ENCODE measurements around the gene FLRT2. TPM values are rescaled to one million over a fixed set of nuclear protein-coding genes. Genes with fewer than 3 reads are reported as not detected.

FLRT2 gene
- total RNA-seq, 4 donors from 2014 or later: 2.2 to 7.1 (median 5.4) TPM

DNA sequence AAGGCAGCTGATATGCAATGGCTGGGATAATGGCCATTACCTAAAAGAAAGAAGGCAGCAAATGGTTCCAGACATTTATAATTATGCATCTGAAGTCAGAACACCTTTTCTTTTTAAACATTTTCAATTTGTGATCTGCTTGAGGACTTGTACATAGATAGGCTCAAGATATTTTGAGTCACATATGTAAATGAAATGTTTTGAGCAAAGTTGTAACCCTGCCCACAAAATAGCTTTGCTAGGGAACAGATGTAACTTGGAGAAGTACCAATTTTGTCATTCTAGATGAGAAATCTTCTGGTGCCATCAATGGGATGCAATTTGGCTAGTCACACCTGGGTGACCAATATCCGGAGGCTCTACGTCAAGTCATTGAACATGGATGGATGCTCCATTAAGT lies 123.1 kb downstream of the FLRT2 start:
- no peak overlapping the region for H3K27ac ChIP-seq
- in situ Hi-C loops (cut with MboI; ENCODE audit: low sequenced_read_pairs in 4 of 4): no loop called here
- no peaks in the 10 kb centered on the region for H3K9me3 ChIP-seq
- intact Hi-C loops (cut with DNase I; ENCODE audit: low total_unique reads): no loop called here
- no peaks in the 10 kb centered on the region for H3K36me3 ChIP-seq
- TF ChIP-seq POLR2A (IDR thresholded peaks at IDR 0.05): no peak
- TF ChIP-seq, protein P1, sequence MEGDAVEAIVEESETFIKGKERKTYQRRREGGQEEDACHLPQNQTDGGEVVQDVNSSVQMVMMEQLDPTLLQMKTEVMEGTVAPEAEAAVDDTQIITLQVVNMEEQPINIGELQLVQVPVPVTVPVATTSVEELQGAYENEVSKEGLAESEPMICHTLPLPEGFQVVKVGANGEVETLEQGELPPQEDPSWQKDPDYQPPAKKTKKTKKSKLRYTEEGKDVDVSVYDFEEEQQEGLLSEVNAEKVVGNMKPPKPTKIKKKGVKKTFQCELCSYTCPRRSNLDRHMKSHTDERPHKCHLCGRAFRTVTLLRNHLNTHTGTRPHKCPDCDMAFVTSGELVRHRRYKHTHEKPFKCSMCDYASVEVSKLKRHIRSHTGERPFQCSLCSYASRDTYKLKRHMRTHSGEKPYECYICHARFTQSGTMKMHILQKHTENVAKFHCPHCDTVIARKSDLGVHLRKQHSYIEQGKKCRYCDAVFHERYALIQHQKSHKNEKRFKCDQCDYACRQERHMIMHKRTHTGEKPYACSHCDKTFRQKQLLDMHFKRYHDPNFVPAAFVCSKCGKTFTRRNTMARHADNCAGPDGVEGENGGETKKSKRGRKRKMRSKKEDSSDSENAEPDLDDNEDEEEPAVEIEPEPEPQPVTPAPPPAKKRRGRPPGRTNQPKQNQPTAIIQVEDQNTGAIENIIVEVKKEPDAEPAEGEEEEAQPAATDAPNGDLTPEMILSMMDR (IDR thresholded peaks at IDR 0.05 in 4 of 5, conservative IDR thresholded peaks at IDR 0.05 in 1 of 5): no peak
- DNase-seq (no peak), ATAC-seq (no peak)
- no peaks in the 10 kb centered on the region for H3K27me3 ChIP-seq
- no peak overlapping the region for H3K4me3 ChIP-seq
- H3K4me1 ChIP-seq: no peaks in the 10 kb centered on the region

DNA sequence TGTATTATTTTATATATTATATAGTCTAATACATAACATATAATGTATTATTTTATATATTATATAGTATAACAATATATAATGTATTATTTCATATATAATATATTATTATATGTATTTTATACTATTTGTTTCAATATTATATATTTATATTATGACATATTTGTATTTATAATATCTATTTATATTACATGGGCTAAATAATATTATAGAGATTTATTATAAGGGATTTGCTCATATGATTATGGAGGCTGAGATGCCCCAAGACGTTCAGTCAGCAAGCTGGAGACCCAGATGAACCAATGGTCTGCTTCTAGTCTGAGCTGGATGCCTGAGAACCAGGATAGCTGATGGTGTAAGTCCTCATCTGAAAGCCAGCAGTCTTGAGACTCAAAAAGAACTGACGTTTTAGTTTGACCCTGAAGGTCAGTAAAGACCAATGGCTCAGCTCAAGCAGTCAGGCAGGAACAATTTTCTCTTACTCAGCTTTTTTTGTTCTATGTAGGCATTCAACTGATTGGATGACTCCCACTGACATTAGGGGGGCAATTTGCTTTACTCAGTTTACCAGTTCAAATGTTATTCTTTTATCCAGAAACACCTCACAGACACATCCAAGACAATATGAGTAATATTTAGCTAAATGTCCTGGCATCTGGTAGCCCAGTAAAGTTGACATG lies 130.4 kb downstream of the FLRT2 start:
- intact Hi-C loops (cut with DNase I; ENCODE audit: low total_unique reads) (no loop called here), in situ Hi-C loops (cut with MboI; ENCODE audit: low sequenced_read_pairs in 4 of 4) (no loop called here)
- DNase-seq (no peak), ATAC-seq (no peak)
- no peak overlapping the region for H3K27ac ChIP-seq
- H3K4me3 ChIP-seq: no peak overlapping the region
- no peaks in the 10 kb centered on the region for H3K36me3 ChIP-seq
- TF ChIP-seq, protein P1 (IDR thresholded peaks at IDR 0.05 in 4 of 5, conservative IDR thresholded peaks at IDR 0.05 in 1 of 5): no peak
- no peak for TF ChIP-seq POLR2A (IDR thresholded peaks at IDR 0.05)
- H3K9me3 ChIP-seq: no peaks in the 10 kb centered on the region
- peaks cover 0 to 3% of the 10 kb centered on the region in 2 donors for H3K4me1 ChIP-seq
- H3K27me3 ChIP-seq: no peaks in the 10 kb centered on the region

DNA sequence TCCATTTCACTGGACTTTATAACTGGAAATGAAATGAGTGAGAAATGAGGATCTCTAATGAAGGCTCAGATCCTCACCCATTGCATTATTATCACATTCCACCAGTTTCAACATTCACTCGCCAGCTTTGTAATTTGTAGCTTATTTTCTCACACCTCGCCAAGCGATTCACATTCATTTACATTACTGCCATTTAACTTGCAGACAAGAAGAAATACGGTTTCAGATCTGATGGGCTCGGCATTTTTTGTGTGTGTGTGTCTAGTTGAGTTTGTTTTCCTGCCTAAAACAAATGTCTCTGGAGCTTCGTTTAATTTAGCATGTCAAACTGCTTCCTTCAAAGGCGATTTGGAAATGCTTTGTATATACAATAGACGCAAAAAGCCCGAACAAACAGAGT lies 132.2 kb downstream of the FLRT2 start:
- no peak overlapping the region for H3K27ac ChIP-seq
- TF ChIP-seq, protein P1 (IDR thresholded peaks at IDR 0.05 in 4 of 5, conservative IDR thresholded peaks at IDR 0.05 in 1 of 5): no peak
- TF ChIP-seq POLR2A (IDR thresholded peaks at IDR 0.05): no peak
- H3K9me3 ChIP-seq: no peaks in the 10 kb centered on the region
- no peaks in the 10 kb centered on the region for H3K36me3 ChIP-seq
- intact Hi-C loops (cut with DNase I; ENCODE audit: low total_unique reads): no loop called here
- H3K4me3 ChIP-seq: no peak overlapping the region
- H3K27me3 ChIP-seq: no peaks in the 10 kb centered on the region
- DNase-seq: no peak
- H3K4me1 ChIP-seq: peaks cover 0 to 3% of the 10 kb centered on the region in 2 donors
- ATAC-seq: no peak
- in situ Hi-C loops (cut with MboI; ENCODE audit: low sequenced_read_pairs in 4 of 4): no loop called here

DNA sequence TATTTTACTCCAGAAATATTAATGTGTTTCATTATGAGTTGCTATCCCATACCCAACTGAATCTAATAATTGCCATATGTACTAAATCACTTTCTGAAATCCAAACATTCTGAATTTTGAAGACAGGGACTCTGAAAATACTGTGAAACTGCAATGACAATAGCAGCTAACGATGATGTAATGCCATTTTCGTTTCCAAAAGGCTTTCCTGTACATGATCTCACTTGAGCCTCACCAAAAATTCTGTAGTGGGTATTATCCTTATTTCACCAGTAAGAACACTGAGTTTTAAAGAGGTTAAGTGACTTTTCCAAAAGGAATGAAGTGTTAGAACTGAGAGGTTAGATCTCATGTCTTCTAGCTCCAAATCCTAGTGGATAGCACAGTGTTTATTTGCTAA lies 133.3 kb downstream of the FLRT2 start:
- no peak overlapping the region for H3K27ac ChIP-seq
- in situ Hi-C loops (cut with MboI; ENCODE audit: low sequenced_read_pairs in 4 of 4): no loop called here
- peaks cover 0 to 3% of the 10 kb centered on the region in 2 donors for H3K4me1 ChIP-seq
- intact Hi-C loops (cut with DNase I; ENCODE audit: low total_unique reads): no loop called here
- no peaks in the 10 kb centered on the region for H3K27me3 ChIP-seq
- H3K36me3 ChIP-seq: no peaks in the 10 kb centered on the region
- no peak for TF ChIP-seq POLR2A (IDR thresholded peaks at IDR 0.05)
- TF ChIP-seq, protein P1 (IDR thresholded peaks at IDR 0.05 in 4 of 5, conservative IDR thresholded peaks at IDR 0.05 in 1 of 5): no peak
- DNase-seq (no peak), ATAC-seq (no peak)
- H3K9me3 ChIP-seq: no peaks in the 10 kb centered on the region
- H3K4me3 ChIP-seq: no peak overlapping the region

DNA sequence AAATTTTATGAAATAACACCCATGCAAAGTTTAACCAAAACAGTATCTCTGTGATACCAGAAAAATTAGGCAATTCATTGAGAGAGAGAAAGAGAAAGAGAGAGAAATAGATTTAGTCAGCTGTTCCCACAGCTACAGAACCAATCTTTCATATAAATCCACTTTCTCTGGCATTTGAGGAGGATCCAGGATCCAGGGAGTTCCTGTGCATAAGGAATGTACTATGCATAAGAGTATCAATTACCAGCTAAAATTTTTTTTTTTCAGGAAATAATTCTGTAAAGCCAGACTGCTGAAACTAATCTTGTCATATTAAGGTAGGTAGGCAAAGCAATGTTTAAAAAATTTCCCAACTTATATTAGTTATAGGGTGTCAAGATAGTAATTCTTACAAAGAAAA lies 133.7 kb downstream of the FLRT2 start:
- no peaks in the 10 kb centered on the region for H3K9me3 ChIP-seq
- DNase-seq (no peak), ATAC-seq (no peak)
- H3K27me3 ChIP-seq: no peaks in the 10 kb centered on the region
- no peak overlapping the region for H3K27ac ChIP-seq
- no peak for TF ChIP-seq POLR2A (IDR thresholded peaks at IDR 0.05)
- TF ChIP-seq, protein P1 (IDR thresholded peaks at IDR 0.05 in 4 of 5, conservative IDR thresholded peaks at IDR 0.05 in 1 of 5): no peak
- in situ Hi-C loops (cut with MboI; ENCODE audit: low sequenced_read_pairs in 4 of 4) (no loop called here), intact Hi-C loops (cut with DNase I; ENCODE audit: low total_unique reads) (no loop called here)
- H3K4me1 ChIP-seq: peaks cover 0 to 3% of the 10 kb centered on the region in 2 donors
- no peaks in the 10 kb centered on the region for H3K36me3 ChIP-seq
- peak overlapping the region in 2 of 4 donors; percentile 14 to 32 for H3K4me3 ChIP-seq
